HCT116 (cell line): Measurements from ENCODE around the gene P4HA1.
"Not testable (repeated sequence)": the region's sequence is repeated elsewhere in the genome, so short reads cannot be mapped to it uniquely, and the experiment has no call there.

Source experiments
- CTCF ChIP-seq, 3 experiments: fragments of 200-600 bp in 1 of 3; sonication (generic) in 1 of 3; IDR thresholded peaks in 2 of 3; conservative IDR thresholded peaks in 1 of 3; 2 replicates each; pipeline ENCODE4 v1.5.1; 2012 to 2017; ENCODE audit warnings: low read depth in 2 of 3, low read length in 2 of 3, antibody characterized with exemption in 1 of 3, borderline replicate concordance in 1 of 3, control low read depth in 1 of 3, mild to moderate bottlenecking in 1 of 3, mixed read lengths in 1 of 3, mixed run types in 1 of 3, moderate library complexity in 1 of 3; ENCODE audit not compliant: insufficient read depth in 1 of 3
- REST ChIP-seq: IDR thresholded peaks from 2 replicates; pipeline ENCODE4 v1.6.1; 2012; ENCODE audit warnings: low read depth
- ZNF274 ChIP-seq: fragments of 200-500 bp; sonication (Bioruptor generic); IDR thresholded peaks from 2 replicates; pipeline ENCODE4 v1.6.1; 2014; ENCODE audit warnings: mild to moderate bottlenecking, low read depth, low read length, inconsistent platforms

GRCh38 chr10:73021538-73022164 lies 75.0 kb downstream of the P4HA1 start:
- TF ChIP-seq CTCF (IDR thresholded peaks at IDR 0.05 in 2 of 3, conservative IDR thresholded peaks at IDR 0.05 in 1 of 3; ENCODE audit: borderline replicate concordance in 1 of 3, insufficient read depth in 1 of 3, low read depth in 2 of 3, low read length in 2 of 3); ZNF274; REST: not testable (repeated sequence)
